ENCODE results near the gene EPB41L4B. TPM values are rescaled to one million over a fixed set of nuclear protein-coding genes. Genes with fewer than 3 reads are reported as not detected.

EPB41L4B gene
- total RNA-seq, 4 donors from 2014 or later, result 0.42 to 2.3 (median 1.5) TPM

DNA sequence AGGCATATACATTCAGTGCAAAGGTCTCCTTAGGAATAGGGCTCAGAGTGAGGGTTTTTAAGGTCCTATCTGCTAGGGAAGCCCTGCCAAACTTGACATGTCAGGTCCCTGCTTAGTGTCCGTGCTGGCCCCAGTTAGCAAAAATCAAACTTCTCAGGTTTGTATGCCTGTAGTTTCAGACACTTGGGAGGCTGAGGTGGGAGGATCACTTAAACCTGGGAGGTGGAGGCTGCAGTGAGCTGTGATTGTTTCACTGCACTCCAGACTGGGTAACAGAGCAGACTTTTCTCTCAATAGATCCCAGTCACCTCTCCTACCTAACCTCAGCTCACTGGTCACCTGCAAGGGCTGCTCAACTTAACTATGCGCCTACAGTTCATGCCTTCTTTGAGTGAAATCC is 182.4 kb downstream of the EPB41L4B start:
- intact Hi-C loops (cut with DNase I), result no loop called here
- WGBS, result 93% methylated on average over 2 of the region's 2 CpGs
- H3K9me3 ChIP-seq, result no peaks in the 10 kb centered on the region
- no peak overlapping the region for H3K27ac ChIP-seq (replicated peaks in 1 of 4)
- H3K27me3 ChIP-seq, result no peaks in the 10 kb centered on the region
- peak; percentile 57 for DNase-seq (ENCODE audit: extremely low spot score)
- TF ChIP-seq, protein P1, sequence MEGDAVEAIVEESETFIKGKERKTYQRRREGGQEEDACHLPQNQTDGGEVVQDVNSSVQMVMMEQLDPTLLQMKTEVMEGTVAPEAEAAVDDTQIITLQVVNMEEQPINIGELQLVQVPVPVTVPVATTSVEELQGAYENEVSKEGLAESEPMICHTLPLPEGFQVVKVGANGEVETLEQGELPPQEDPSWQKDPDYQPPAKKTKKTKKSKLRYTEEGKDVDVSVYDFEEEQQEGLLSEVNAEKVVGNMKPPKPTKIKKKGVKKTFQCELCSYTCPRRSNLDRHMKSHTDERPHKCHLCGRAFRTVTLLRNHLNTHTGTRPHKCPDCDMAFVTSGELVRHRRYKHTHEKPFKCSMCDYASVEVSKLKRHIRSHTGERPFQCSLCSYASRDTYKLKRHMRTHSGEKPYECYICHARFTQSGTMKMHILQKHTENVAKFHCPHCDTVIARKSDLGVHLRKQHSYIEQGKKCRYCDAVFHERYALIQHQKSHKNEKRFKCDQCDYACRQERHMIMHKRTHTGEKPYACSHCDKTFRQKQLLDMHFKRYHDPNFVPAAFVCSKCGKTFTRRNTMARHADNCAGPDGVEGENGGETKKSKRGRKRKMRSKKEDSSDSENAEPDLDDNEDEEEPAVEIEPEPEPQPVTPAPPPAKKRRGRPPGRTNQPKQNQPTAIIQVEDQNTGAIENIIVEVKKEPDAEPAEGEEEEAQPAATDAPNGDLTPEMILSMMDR (IDR thresholded peaks at IDR 0.05), result no peak
- TF ChIP-seq POLR2A (IDR thresholded peaks at IDR 0.05; ENCODE audit: low read depth) (no peak), POLR2AphosphoS5 (IDR thresholded peaks at IDR 0.05) (no peak), EP300 (IDR thresholded peaks at IDR 0.05) (no peak)
- no peaks in the 10 kb centered on the region for H3K4me1 ChIP-seq
- no peaks in the 10 kb centered on the region for H3K36me3 ChIP-seq
- H3K4me3 ChIP-seq, result no peak overlapping the region

DNA sequence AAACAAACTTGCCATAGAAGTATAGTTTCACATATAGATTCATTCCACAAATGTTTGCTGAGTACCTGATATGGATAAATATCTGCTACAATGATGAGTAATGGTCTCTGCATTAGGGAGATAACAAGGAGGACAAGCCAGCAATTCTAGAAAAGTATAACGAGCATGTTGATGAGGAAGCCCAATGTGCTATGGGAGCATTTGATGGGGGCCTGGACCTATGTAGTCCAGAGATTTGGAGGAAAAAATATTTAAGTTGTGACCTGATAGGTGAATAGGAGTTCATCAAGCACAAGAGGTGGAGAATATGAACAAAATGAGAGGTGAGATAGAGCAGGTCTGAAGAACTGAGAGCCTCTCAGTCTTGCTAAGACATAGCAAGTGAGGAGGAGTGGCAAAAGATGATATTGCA is 186.7 kb downstream of the EPB41L4B start:
- H3K9me3 ChIP-seq, result no peaks in the 10 kb centered on the region
- no peak for DNase-seq (ENCODE audit: extremely low spot score)
- intact Hi-C loops (cut with DNase I), result no loop called here
- no peak overlapping the region for H3K4me3 ChIP-seq
- TF ChIP-seq POLR2AphosphoS5 (IDR thresholded peaks at IDR 0.05) (no peak), EP300 (IDR thresholded peaks at IDR 0.05) (no peak), POLR2A (IDR thresholded peaks at IDR 0.05; ENCODE audit: low read depth) (no peak)
- TF ChIP-seq, protein P1 (IDR thresholded peaks at IDR 0.05), result no peak
- WGBS, result 91% methylated on average over 1 of the region's 1 CpG
- no peaks in the 10 kb centered on the region for H3K27me3 ChIP-seq
- H3K36me3 ChIP-seq, result no peaks in the 10 kb centered on the region
- H3K27ac ChIP-seq (replicated peaks in 1 of 4), result no peak overlapping the region
- H3K4me1 ChIP-seq, result no peaks in the 10 kb centered on the region

DNA sequence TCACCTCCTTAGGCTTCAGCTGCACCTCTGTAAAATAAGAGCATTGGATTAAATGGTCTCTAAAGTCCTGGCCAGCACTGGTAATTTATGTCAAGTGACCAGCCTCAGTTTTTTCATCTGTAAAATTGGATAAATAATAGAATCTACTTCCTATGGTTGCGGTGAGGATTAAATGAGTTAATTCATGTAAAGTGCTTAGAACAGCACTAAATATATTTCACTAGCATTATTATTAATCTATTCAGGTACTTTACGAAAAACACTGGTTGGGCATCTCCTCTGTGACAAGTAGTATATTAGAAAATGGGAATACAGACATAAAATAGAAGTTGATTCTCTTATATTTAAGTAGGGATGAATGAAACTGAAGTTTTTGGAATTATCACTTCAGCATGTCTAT is 187.3 kb downstream of the EPB41L4B start:
- no peaks in the 10 kb centered on the region for H3K36me3 ChIP-seq
- H3K4me3 ChIP-seq, result no peak overlapping the region
- no peak overlapping the region for H3K27ac ChIP-seq (replicated peaks in 1 of 4)
- H3K9me3 ChIP-seq, result no peaks in the 10 kb centered on the region
- no peaks in the 10 kb centered on the region for H3K27me3 ChIP-seq
- H3K4me1 ChIP-seq, result no peaks in the 10 kb centered on the region
- DNase-seq (ENCODE audit: extremely low spot score), result no peak
- no peak for TF ChIP-seq POLR2A (IDR thresholded peaks at IDR 0.05; ENCODE audit: low read depth)
- no peak for TF ChIP-seq EP300 (IDR thresholded peaks at IDR 0.05)
- TF ChIP-seq, protein P1 (IDR thresholded peaks at IDR 0.05), result no peak
- TF ChIP-seq POLR2AphosphoS5 (IDR thresholded peaks at IDR 0.05), result no peak
- 95% methylated on average over 2 of the region's 2 CpGs for WGBS
- intact Hi-C loops (cut with DNase I), result no loop called here

DNA sequence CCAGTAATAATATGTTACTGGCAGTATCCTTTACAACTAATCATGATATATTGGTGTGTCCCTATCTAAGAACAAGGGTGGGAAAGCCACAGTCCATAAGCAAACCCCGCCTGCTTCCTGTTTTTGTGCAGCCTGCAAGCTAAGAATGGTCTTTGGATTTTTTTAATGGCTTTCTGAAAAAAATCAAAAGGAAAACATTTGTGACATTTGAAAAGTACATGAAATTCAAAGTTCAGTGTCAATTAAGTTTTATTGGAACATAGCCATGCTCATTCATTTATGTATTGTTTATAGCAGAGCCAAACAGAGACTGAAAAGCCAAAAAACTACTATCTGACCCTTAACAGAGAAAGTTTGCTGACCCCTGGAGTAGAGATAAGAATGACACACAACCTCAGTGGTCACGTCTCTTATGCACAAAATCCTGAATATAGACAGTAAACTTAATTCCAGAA is 188.3 kb downstream of the EPB41L4B start:
- Histone ChIP-seq H3K9me3 (no peaks in the 10 kb centered on the region), H3K4me3 (no peak overlapping the region), H3K27ac (replicated peaks in 1 of 4) (no peak overlapping the region), H3K4me1 (no peaks in the 10 kb centered on the region), H3K27me3 (no peaks in the 10 kb centered on the region), H3K36me3 (no peaks in the 10 kb centered on the region)
- TF ChIP-seq EP300 (IDR thresholded peaks at IDR 0.05) (no peak), POLR2AphosphoS5 (IDR thresholded peaks at IDR 0.05) (no peak), POLR2A (IDR thresholded peaks at IDR 0.05; ENCODE audit: low read depth) (no peak)
- TF ChIP-seq, protein P1 (IDR thresholded peaks at IDR 0.05), result no peak
- WGBS, result 54% methylated on average over 2 of the region's 2 CpGs
- no peak for DNase-seq (ENCODE audit: extremely low spot score)
- intact Hi-C loops (cut with DNase I), result no loop called here

All from esophagus muscularis mucosa (tissue), 4 donors.